Endothelial cell of umbilical vein (primary cell): ENCODE results near the gene ERBB4. TPM values are rescaled to one million over a fixed set of nuclear protein-coding genes. Genes with fewer than 3 reads are reported as not detected.
A peak's percentile ranks its signal among the peaks of the same experiment; 100 is the strongest.

ENCODE experiments used
- BruUV-seq: library from RNA; stranded (reverse); fragments of 400-500 nt; replicated peaks from 2 replicates; lab custom pipeline; 2021; lab: Mats Ljungman, UMichigan
- CTCF ChIA-PET: fragments of 300-600, 350-600 bp; sonication (Branson Sonifier 250); formaldehyde crosslinking; loops from one replicate; lab custom pipeline; 2021; ENCODE audit warnings: antibody characterized with exemption, inconsistent platforms; lab: Charles Lee
- POLR2A ChIA-PET: fragments of 300-600, 350-600 bp; sonication (Branson Sonifier 250); formaldehyde crosslinking; loops from one replicate; lab custom pipeline; 2021; ENCODE audit warnings: antibody characterized with exemption, inconsistent platforms; lab: Charles Lee
- DNase-seq: peaks from one replicate; pipeline ENCODE4 v3.0.0-alpha.2; 2011; ENCODE audit warnings: low read depth, low spot score
- FAIRE-seq: peaks from 2 replicates; lab custom pipeline; 2011; peaks lifted over from hg19 to GRCh38; lab: Jason Lieb, UNC
- H2AFZ ChIP-seq: 2 replicates; pipeline ENCODE4 v1.6.0; 2012; ENCODE audit warnings: low read depth, low read length, control low read depth, inconsistent platforms
- H3K27ac ChIP-seq: 2 replicates; pipeline ENCODE4 v1.5.1; 2011; ENCODE audit warnings: low read depth, mild to moderate bottlenecking, control low read depth, low read length, moderate library complexity; ENCODE audit not compliant: insufficient read depth
- H3K27me3 ChIP-seq, 2 experiments: 2 replicates each; pipeline versions ENCODE4 v1.6.0 to v1.6.1; 2011; ENCODE audit warnings: low read length in 2 of 2, mixed read lengths in 1 of 2; ENCODE audit not compliant: control insufficient read depth in 2 of 2, insufficient read depth in 2 of 2
- H3K36me3 ChIP-seq, 2 experiments: 2 replicates in 1 of 2; 3 replicates in 1 of 2; pipeline ENCODE4 v1.5.1; 2011; ENCODE audit warnings: low read length in 2 of 2, mild to moderate bottlenecking in 1 of 2, moderate library complexity in 1 of 2; ENCODE audit not compliant: control insufficient read depth in 2 of 2, insufficient read depth in 2 of 2; ENCODE audit errors: extremely low read depth in 1 of 2
- H3K4me1 ChIP-seq: 3 replicates; pipeline ENCODE4 v1.5.1; 2011; ENCODE audit warnings: mild to moderate bottlenecking, low read length; ENCODE audit not compliant: control insufficient read depth, insufficient read depth; ENCODE audit errors: extremely low read depth
- H3K4me2 ChIP-seq: 2 replicates; pipeline ENCODE4 v1.6.1; 2011; ENCODE audit warnings: low read length, control low read depth, mixed read lengths; ENCODE audit not compliant: insufficient read depth
- H3K4me3 ChIP-seq, 3 experiments: fragments of 200-600 bp in 1 of 3; sonication (generic), shearing (Covaris generic) in 1 of 3; replicated peaks in 1 of 3; 2 replicates each; pipeline ENCODE4 v1.5.1; 2011 to 2016; ENCODE audit warnings: control low read depth in 3 of 3, low read length in 3 of 3, mild to moderate bottlenecking in 2 of 3, inconsistent platforms in 1 of 3, low read depth in 1 of 3, moderate library complexity in 1 of 3; ENCODE audit not compliant: insufficient read depth in 1 of 3
- H3K79me2 ChIP-seq: 2 replicates; pipeline ENCODE4 v1.6.0; 2012; ENCODE audit warnings: low read length, inconsistent platforms; ENCODE audit not compliant: control insufficient read depth, insufficient read depth
- H3K9ac ChIP-seq: replicated peaks from 2 replicates; pipeline ENCODE3; 2011; ENCODE audit warnings: low read length, control low read depth; ENCODE audit not compliant: insufficient read depth; ENCODE audit errors: extremely low read depth
- H3K9me1 ChIP-seq: replicated peaks from 3 replicates; pipeline ENCODE4 v1.6.0; 2011; ENCODE audit warnings: mild to moderate bottlenecking, low read length; ENCODE audit not compliant: control insufficient read depth, insufficient read depth; ENCODE audit errors: extremely low read depth
- H3K9me3 ChIP-seq: replicated peaks from 2 replicates; pipeline ENCODE4 v1.5.1; 2012; ENCODE audit warnings: low read length, inconsistent platforms; ENCODE audit not compliant: control insufficient read depth, insufficient read depth
- H4K20me1 ChIP-seq: replicated peaks from 2 replicates; pipeline ENCODE3; 2011; ENCODE audit warnings: mild to moderate bottlenecking, low read length; ENCODE audit not compliant: control insufficient read depth, insufficient read depth; ENCODE audit errors: extremely low read depth
- GATA2 ChIP-seq: IDR thresholded peaks from 2 replicates; pipeline ENCODE4 v1.7.0; 2011; ENCODE audit warnings: low read depth, mild to moderate bottlenecking, moderate library complexity, mixed read lengths, low read length; ENCODE audit not compliant: insufficient read length, insufficient read depth
- JUN ChIP-seq: IDR thresholded peaks from 2 replicates; pipeline ENCODE4 v1.6.1; 2011; ENCODE audit warnings: borderline replicate concordance, low read depth; ENCODE audit not compliant: insufficient read length, insufficient read depth
- MYC ChIP-seq: IDR thresholded peaks from one replicate; pipeline ENCODE4 v1.6.1; 2011; ENCODE audit warnings: mild to moderate bottlenecking, low read depth, low read length
- dilution Hi-C: fragments of 300-500 bp; cut with MboI; formaldehyde crosslinking; loops from one replicate; pipeline ENCODE4 v1.15.0; 2019; ENCODE audit warnings: low sequenced_read_pairs; ENCODE audit not compliant: extremely low pct_ligation_motif_present
- intact Hi-C: fragments of 100-400 bp; cut with micrococcal nuclease; formaldehyde crosslinking; loops from one replicate; pipeline ENCODE4 v1.10.0; 2022
- polyA plus RNA-seq, 4 experiments: library from polyadenylated mRNA; depleted of rRNA in 3 of 4; stranded (reverse) in 3 of 4; unstranded in 1 of 4; fragments of >200 nt; gene quantifications; 2 replicates each; pipeline versions ENCODE4 v1.2.1 to v1.2.3, GENCODE V29; 2011 to 2012; ENCODE audit warnings: missing spikeins in 1 of 4
- total RNA-seq: library from RNA; stranded (reverse); gene quantifications from 2 replicates; pipeline ENCODE4 v1.2.3, GENCODE V29; 2021
- TF ChIP-seq, protein P1 (sequence below), 2 donors: IDR thresholded peaks; 1 replicate in 1 of 2; 2 replicates in 1 of 2; pipeline ENCODE4 v1.5.1; 2011; ENCODE audit warnings: low read length in 2 of 2, mild to moderate bottlenecking in 2 of 2, moderate library complexity in 2 of 2, control low read depth in 1 of 2, inconsistent platforms in 1 of 2, low read depth in 1 of 2; ENCODE audit not compliant: insufficient read depth in 1 of 2; ENCODE audit errors: extremely low read depth in 1 of 2

Gene ERBB4
- total and polyA plus RNA-seq, 2 donors (not counting 3 experiments of a cell fraction or from before 2014, with no cell fraction given), result 0.01 to 0.27 TPM

DNA sequence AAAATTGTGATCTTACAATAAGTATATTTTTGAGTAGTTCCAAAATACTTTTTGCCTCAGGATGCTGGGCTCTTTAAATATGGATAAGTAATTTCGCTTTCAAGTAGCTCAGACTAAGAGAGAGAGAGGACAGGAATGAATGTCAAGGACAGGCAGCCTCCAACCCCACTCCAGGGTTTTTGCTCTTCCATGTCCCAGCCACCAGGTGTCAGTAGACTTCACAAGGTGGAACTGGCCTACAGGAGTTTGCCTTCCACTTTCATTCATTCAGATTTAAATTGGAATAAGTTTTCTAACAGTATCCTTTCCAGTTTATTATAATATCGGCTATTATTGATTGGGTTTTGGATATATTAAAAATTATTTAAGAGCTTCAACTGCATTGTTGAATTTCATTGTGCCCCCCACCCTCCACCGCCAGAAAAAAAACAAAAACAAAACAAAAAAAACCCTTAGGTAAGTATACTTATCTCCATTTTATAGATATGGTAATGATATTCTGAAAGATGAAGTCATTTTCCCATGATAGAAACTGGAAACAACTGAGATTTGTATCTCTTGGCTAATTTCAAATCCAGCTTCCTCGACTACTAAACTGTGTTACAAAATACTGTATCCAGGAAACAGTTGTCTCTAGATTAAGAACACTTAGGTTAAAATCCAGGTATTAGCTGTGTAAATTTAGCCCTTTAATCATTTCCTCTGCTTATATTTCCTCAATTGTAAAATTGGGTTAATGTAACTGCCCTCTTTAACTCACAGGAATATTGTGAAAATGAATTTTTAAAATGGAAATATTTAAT is 793.1 kb downstream of the ERBB4 start:
- peak; percentile 67 for FAIRE-seq
- Histone ChIP-seq H3K79me2 (no peaks in the 10 kb centered on the region), H3K36me3 (no peaks in the 10 kb centered on the region), H3K9ac (peak overlapping the region; percentile 4), H3K9me3 (no peaks in the 10 kb centered on the region), H2AFZ (no peak overlapping the region), H3K4me3 (no peak overlapping the region), H4K20me1 (no peaks in the 10 kb centered on the region), H3K27me3 (no peaks in the 10 kb centered on the region), H3K9me1 (no peaks in the 10 kb centered on the region), H3K4me1 (peaks cover 3% of the 10 kb centered on the region), H3K27ac (no peak overlapping the region), H3K4me2 (no peak overlapping the region)
- BruUV-seq, result no TSS peak
- DNase-seq, result peak; percentile 56
- intact Hi-C loops, result loop anchor here (1.0 to 10.0 kb wide), 7 partner anchors 132 to 822 kb away; no protein-coding TSS in a partner anchor
- dilution Hi-C loops, result no loop called here
- TF ChIP-seq MYC, result no peak
- no peak for TF ChIP-seq JUN
- TF ChIP-seq, protein P1, sequence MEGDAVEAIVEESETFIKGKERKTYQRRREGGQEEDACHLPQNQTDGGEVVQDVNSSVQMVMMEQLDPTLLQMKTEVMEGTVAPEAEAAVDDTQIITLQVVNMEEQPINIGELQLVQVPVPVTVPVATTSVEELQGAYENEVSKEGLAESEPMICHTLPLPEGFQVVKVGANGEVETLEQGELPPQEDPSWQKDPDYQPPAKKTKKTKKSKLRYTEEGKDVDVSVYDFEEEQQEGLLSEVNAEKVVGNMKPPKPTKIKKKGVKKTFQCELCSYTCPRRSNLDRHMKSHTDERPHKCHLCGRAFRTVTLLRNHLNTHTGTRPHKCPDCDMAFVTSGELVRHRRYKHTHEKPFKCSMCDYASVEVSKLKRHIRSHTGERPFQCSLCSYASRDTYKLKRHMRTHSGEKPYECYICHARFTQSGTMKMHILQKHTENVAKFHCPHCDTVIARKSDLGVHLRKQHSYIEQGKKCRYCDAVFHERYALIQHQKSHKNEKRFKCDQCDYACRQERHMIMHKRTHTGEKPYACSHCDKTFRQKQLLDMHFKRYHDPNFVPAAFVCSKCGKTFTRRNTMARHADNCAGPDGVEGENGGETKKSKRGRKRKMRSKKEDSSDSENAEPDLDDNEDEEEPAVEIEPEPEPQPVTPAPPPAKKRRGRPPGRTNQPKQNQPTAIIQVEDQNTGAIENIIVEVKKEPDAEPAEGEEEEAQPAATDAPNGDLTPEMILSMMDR (IDR thresholded peaks at IDR 0.05; ENCODE audit: extremely low read depth in 1 of 2, insufficient read depth in 1 of 2, low read depth in 1 of 2, low read length in 2 of 2), result peak; percentile 80 to 82
- no peak for TF ChIP-seq GATA2
- ChIA-PET POLR2A (no interaction called here), CTCF (interaction anchor here (0.7 to 4.9 kb wide), 39 partner anchors 9 to 832 kb away, joined by 3 to 84 read pairs (median 4); partner anchors contain the start of gene ERBB4)
